Spleen (tissue), 7 donors: ENCODE data around the gene SORCS2.

Experiments
- POLR2A ChIP-seq, 3 donors: fragments of 450-650 bp; IDR thresholded peaks; one replicate each; pipeline ENCODE4 v1.5.1; 2017; ENCODE audit warnings: antibody characterized with exemption in 3 of 3, mild to moderate bottlenecking in 1 of 3
- POLR2AphosphoS5 ChIP-seq, 3 donors: sonication (generic); formaldehyde crosslinking; IDR thresholded peaks; one replicate each; pipeline ENCODE4 v1.5.1; 2017; ENCODE audit warnings: antibody characterized with exemption in 3 of 3
- TF ChIP-seq, protein P1 (sequence below), 11 experiments: fragments of 200-600 bp in 7 of 11; fragments of 450-650 bp in 4 of 11; sonication (generic) in 4 of 11; IDR thresholded peaks in 8 of 11; conservative IDR thresholded peaks in 3 of 11; 1 replicate in 7 of 11; 2 replicates in 4 of 11; pipeline versions ENCODE4 v1.4.0 to v1.8.0; 2016 to 2021; ENCODE audit warnings: antibody characterized with exemption in 11 of 11, inconsistent platforms in 4 of 11, mild to moderate bottlenecking in 1 of 11
- donor health status: DM: no; HTN: no; CAD: no; lungs with moderate emphysema.
- donor health status: DM: no; HTN: no; CAD: no.
- donor health status: DM: no; HTN: no; CAD: no.

GRCh38 chr4:7307394-7308099 is 115.2 kb downstream of the SORCS2 start:
- TF ChIP-seq, protein P1, sequence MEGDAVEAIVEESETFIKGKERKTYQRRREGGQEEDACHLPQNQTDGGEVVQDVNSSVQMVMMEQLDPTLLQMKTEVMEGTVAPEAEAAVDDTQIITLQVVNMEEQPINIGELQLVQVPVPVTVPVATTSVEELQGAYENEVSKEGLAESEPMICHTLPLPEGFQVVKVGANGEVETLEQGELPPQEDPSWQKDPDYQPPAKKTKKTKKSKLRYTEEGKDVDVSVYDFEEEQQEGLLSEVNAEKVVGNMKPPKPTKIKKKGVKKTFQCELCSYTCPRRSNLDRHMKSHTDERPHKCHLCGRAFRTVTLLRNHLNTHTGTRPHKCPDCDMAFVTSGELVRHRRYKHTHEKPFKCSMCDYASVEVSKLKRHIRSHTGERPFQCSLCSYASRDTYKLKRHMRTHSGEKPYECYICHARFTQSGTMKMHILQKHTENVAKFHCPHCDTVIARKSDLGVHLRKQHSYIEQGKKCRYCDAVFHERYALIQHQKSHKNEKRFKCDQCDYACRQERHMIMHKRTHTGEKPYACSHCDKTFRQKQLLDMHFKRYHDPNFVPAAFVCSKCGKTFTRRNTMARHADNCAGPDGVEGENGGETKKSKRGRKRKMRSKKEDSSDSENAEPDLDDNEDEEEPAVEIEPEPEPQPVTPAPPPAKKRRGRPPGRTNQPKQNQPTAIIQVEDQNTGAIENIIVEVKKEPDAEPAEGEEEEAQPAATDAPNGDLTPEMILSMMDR (IDR thresholded peaks at IDR 0.05 in 8 of 11, conservative IDR thresholded peaks at IDR 0.05 in 3 of 11), result no peak
- TF ChIP-seq POLR2A (IDR thresholded peaks at IDR 0.05), result no peak
- no peak for TF ChIP-seq POLR2AphosphoS5 (IDR thresholded peaks at IDR 0.05)
